ENCODE data around the gene AUTS2.

DNA sequence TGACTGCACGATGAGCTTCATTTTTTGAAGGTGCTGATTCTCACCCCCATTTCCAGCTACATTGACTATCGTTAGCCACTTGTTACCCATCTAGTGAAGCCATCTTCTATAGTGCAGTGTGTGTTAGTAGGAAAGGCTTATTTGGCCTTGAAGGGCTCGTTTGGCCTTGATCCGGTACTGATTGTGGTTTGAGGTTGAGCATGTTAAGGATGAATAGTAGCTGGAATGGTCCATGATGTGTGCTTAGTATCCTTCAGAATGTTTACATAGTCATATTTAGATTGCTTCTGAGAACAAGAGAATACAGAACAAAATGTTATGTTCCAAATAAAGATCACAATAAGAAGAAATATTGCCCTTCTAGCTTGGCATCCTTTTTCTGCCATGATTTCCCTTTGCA lies 591.5 kb downstream of the AUTS2 start:
- TF ChIP-seq, protein P1, sequence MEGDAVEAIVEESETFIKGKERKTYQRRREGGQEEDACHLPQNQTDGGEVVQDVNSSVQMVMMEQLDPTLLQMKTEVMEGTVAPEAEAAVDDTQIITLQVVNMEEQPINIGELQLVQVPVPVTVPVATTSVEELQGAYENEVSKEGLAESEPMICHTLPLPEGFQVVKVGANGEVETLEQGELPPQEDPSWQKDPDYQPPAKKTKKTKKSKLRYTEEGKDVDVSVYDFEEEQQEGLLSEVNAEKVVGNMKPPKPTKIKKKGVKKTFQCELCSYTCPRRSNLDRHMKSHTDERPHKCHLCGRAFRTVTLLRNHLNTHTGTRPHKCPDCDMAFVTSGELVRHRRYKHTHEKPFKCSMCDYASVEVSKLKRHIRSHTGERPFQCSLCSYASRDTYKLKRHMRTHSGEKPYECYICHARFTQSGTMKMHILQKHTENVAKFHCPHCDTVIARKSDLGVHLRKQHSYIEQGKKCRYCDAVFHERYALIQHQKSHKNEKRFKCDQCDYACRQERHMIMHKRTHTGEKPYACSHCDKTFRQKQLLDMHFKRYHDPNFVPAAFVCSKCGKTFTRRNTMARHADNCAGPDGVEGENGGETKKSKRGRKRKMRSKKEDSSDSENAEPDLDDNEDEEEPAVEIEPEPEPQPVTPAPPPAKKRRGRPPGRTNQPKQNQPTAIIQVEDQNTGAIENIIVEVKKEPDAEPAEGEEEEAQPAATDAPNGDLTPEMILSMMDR (optimal IDR thresholded peaks at IDR 0.05 in 1 of 3, IDR thresholded peaks at IDR 0.05 in 1 of 3, conservative IDR thresholded peaks at IDR 0.05 in 1 of 3; ENCODE audit: extremely low read depth in 1 of 3, insufficient read depth in 2 of 3, low read length in 3 of 3), result no peak
- TF ChIP-seq EZH2 (IDR thresholded peaks at IDR 0.05; ENCODE audit: low read length), result no peak
